ENCODE measurements around the gene TMA7B. TPM values are rescaled to one million over a fixed set of nuclear protein-coding genes. Genes with fewer than 3 reads are reported as not detected.

The TMA7B gene
- total RNA-seq (2014; rRNA removed; shearing (Covaris generic)), result 0.20 and 0.24 TPM in 2 replicates

GRCh38 chr22:39959640-39960447 lies at the start of gene TMA7B:
Gene TMA7B (plus strand): TSS chr22:39960397. CDS start chr22:39964375, 3,978 bp downstream.
- peak; percentile 88 for DNase-seq (ENCODE audit: low read depth)

DNA sequence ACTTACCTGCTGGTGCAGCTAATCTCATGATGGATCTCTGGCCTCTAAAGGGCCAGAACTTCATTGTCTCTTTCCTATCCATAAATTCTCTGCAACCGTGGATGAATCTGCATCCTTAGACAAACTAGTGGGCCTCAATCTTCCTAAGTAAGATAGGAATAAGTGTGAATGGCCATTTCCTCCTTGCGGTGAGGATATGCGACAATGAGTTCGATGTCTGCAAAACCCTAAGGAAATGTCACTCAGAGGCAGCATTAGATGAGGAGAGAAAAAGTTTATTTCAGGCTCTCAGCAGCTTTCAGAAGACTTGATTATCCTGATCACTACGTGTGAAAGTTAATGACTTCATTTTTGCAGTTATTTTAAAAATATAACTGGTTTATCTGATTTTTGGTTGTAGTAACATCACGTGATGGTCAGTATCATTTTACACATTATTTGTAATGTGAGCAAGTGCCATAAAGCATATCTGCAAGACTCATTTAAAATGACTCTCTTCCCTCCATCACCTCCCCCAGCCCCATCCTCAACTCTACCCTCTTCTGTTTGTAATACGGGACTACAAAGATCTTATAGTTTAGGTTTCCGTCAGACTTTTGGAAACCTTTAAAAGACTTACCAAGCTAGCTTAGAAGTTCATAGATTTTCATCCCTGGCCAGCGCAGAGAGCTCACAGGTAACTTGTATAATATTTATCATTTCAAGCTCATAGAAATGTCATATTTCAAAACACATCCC lies 49.2 kb upstream of the TMA7B start:
- no peak for DNase-seq (ENCODE audit: low read depth)

GRCh38 chr22:39913321-39913720 lies 46.9 kb upstream of the TMA7B start:
- no peak for DNase-seq (ENCODE audit: low read depth)

DNA sequence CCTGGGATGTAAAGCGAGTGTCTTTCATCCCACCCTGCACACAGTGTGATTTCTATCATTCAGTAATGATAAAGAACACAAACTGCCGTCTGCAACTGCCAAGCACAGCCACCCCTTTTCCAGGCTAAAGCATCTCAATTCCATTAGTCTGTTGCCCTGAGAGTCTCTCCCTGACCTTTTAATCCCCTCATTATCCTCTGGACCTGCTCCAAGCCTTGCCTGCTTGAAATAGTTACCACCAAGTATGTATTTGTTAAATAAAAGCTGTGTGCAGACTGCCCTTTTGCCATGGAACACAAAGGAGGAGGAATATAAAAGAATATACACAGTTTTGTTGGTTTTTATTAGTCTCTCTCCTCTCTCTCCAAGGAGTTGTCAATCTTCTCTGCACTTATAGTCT lies 46.3 kb upstream of the TMA7B start:
- no peak for DNase-seq (ENCODE audit: low read depth)

GRCh38 chr22:39914584-39914983 lies 45.6 kb upstream of the TMA7B start:
- no peak for DNase-seq (ENCODE audit: low read depth)

GRCh38 chr22:39915295-39915726 lies 44.9 kb upstream of the TMA7B start:
- no peak for DNase-seq (ENCODE audit: low read depth)

GRCh38 chr22:39916496-39916895 lies 43.7 kb upstream of the TMA7B start:
- DNase-seq (ENCODE audit: low read depth), result no peak

GRCh38 chr22:39917197-39917643 lies 43.0 kb upstream of the TMA7B start:
- DNase-seq (ENCODE audit: low read depth), result no peak

GRCh38 chr22:39917776-39918495 lies 42.3 kb upstream of the TMA7B start:
- DNase-seq (ENCODE audit: low read depth), result no peak

GRCh38 chr22:39920134-39920743 lies 40.0 kb upstream of the TMA7B start:
- DNase-seq (ENCODE audit: low read depth), result no peak

GRCh38 chr22:39923696-39924095 lies 36.5 kb upstream of the TMA7B start:
- DNase-seq (ENCODE audit: low read depth), result no peak

GRCh38 chr22:39924286-39924685 lies 35.9 kb upstream of the TMA7B start:
- no peak for DNase-seq (ENCODE audit: low read depth)

- no peak for DNase-seq (ENCODE audit: low read depth)
Measured at GRCh38 chr22:39925273-39925672, 34.9 kb upstream of the TMA7B start.

GRCh38 chr22:39925909-39926679 lies 34.1 kb upstream of the TMA7B start:
- no peak for DNase-seq (ENCODE audit: low read depth)

- DNase-seq (ENCODE audit: low read depth), result no peak
Measured at GRCh38 chr22:39926753-39927152, 33.4 kb upstream of the TMA7B start.

- no peak for DNase-seq (ENCODE audit: low read depth)
Measured at GRCh38 chr22:39927544-39927943, 32.7 kb upstream of the TMA7B start.

DNA sequence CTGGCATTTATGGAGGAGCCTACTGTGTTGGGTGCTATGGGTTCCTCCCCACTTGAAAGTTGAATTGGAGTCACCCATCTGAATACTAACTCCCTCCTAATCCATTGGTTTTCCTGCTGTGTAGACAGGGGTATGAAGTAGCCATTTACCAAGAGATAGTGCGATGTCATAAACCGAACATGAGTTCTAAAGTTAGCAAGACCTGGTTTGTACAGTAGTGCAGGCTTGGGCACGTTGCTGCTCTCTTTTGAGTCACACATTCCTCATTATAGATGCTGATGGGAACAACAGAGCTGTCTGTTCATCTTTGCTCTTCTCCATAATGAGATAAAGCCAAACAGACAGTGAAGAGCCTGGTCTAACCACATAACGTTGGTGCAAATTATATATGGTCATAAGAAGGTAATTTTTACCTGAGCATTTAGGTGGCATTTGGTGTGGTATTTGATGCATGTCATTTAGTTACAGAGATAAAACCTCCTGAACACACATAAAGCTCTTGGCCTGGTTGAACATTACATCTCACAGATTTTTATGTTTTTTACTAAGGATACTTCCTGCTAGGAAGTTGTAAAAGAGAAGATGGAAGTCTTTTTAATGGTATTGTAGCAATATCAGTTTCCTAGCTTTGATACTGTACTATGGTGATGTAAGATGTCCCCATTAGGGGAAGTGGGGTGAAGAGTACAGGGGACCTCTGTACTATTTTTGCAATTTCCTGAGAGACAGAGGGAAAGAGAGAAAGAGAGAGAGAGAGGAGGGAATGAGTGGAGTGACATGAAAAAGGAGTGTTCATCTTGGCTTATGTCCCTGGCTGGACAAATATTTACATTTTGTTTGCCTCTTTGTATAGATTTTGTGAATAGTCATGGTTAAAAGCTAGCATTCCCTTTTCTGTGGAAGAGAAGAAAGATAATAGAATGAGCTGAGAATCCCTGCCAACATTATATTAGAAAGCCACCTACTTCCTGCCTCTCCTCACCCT lies 31.4 kb upstream of the TMA7B start:
- no peak for DNase-seq (ENCODE audit: low read depth)

DNA sequence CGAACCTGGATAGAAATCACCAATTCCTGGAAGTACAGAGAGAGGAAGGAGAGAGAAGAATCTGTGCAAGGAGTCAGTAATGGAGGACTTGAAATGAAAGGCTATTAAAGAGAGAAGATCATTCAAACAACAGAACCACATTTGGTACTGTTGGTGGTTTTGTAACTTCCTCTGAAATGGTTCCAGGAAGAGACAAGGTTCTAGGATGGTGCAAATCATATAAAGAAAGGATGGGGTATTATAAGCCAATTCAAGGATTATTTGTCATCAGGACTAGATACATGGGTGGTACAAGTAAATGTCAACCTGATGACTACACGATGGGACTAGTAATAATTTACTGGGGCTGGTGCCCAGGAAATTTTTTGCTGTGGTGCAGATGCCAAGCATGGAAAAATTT lies 28.9 kb upstream of the TMA7B start:
- DNase-seq (ENCODE audit: low read depth), result no peak

GRCh38 chr22:39932166-39932565 lies 28.0 kb upstream of the TMA7B start:
- DNase-seq (ENCODE audit: low read depth), result no peak

Data from RPMI7951 (cell line).